NOMO-1 (cell line): Measurements from ENCODE around the gene F3.

Experiments
- DNase-seq, 2 experiments: peaks; one replicate each; lab custom pipeline; 2025; ENCODE audit not compliant: unreplicated experiment in 2 of 2; lab: John Stamatoyannopoulos, UW

Gene F3

GRCh38 chr1:94553323-94553730, 11.8 kb upstream of the F3 start:
- no peak for DNase-seq

GRCh38 chr1:94552071-94552586, 10.6 kb upstream of the F3 start:
- no peak for DNase-seq

GRCh38 chr1:94551449-94551848, 9.9 kb upstream of the F3 start:
- DNase-seq = no peak

- no peak for DNase-seq
Observed at GRCh38 chr1:94550800-94551241, 9.3 kb upstream of the F3 start.

GRCh38 chr1:94550396-94550795, 8.8 kb upstream of the F3 start:
- no peak for DNase-seq

- no peak for DNase-seq
Observed at GRCh38 chr1:94549706-94550105, 8.1 kb upstream of the F3 start.

GRCh38 chr1:94544706-94545490, 3.3 kb upstream of the F3 start:
- DNase-seq = no peak

GRCh38 chr1:94543893-94544635, 2.5 kb upstream of the F3 start:
- DNase-seq = peak in 1 of 2 experiments; percentile 8

GRCh38 chr1:94543001-94543400, 1.4 kb upstream of the F3 start:
- DNase-seq = peak in 1 of 2 experiments; percentile 43

- DNase-seq = peak in 1 of 2 experiments; percentile 38
Observed at GRCh38 chr1:94542088-94542870, 720 bp upstream of the F3 start.

GRCh38 chr1:94540440-94541245, 916 bp downstream of the F3 start:
- peak in 1 of 2 experiments; percentile 24 for DNase-seq

GRCh38 chr1:94539496-94539895, 2.1 kb downstream of the F3 start:
- DNase-seq = no peak

- DNase-seq = no peak
Observed at GRCh38 chr1:94538243-94538827, 3.2 kb downstream of the F3 start.

GRCh38 chr1:94537254-94537653, 4.3 kb downstream of the F3 start:
- DNase-seq = no peak

- DNase-seq = no peak
Observed at GRCh38 chr1:94535879-94536278, 5.7 kb downstream of the F3 start.

GRCh38 chr1:94535095-94535494, 6.5 kb downstream of the F3 start:
- no peak for DNase-seq

GRCh38 chr1:94532077-94532476, 9.5 kb downstream of the F3 start:
- DNase-seq = no peak

GRCh38 chr1:94531664-94532063, 9.9 kb downstream of the F3 start:
- no peak for DNase-seq

GRCh38 chr1:94530373-94530878, 11.1 kb downstream of the F3 start:
- DNase-seq = no peak

GRCh38 chr1:94529416-94529815, 12.1 kb downstream of the F3 start:
- DNase-seq = no peak
